Forelimb muscle (tissue), 1 donor: ENCODE measurements around the gene NPAS3. TPM values are rescaled to one million over a fixed set of nuclear protein-coding genes. Genes with fewer than 3 reads are reported as not detected.

Source experiments
- DNase-seq: peaks from one replicate; pipeline ENCODE4 v3.0.0-alpha.2; 2013; ENCODE audit warnings: low read depth
- polyA plus RNA-seq: library from polyadenylated mRNA; unstranded; fragments of 120-200 nt; gene quantifications from one replicate; pipeline ENCODE4 v1.2.1, GENCODE V29; 2013; ENCODE audit not compliant: insufficient read length

The NPAS3 gene
- polyA plus RNA-seq, 1 donor = 4.0 TPM

- DNase-seq = no peak
Observed at GRCh38 chr14:33675415-33676130, 736.9 kb downstream of the NPAS3 start.

GRCh38 chr14:33676135-33676566, 737.5 kb downstream of the NPAS3 start:
- no peak for DNase-seq

GRCh38 chr14:33676891-33677290, 738.2 kb downstream of the NPAS3 start:
- DNase-seq = no peak

GRCh38 chr14:33678005-33678404, 739.3 kb downstream of the NPAS3 start:
- no peak for DNase-seq

GRCh38 chr14:33679025-33679424, 740.3 kb downstream of the NPAS3 start:
- DNase-seq = no peak

- no peak for DNase-seq
Observed at GRCh38 chr14:33679461-33680225, 741.0 kb downstream of the NPAS3 start.

GRCh38 chr14:33680873-33681272, 742.2 kb downstream of the NPAS3 start:
- no peak for DNase-seq

GRCh38 chr14:33682760-33683159, 744.1 kb downstream of the NPAS3 start:
- no peak for DNase-seq

- no peak for DNase-seq
Observed at GRCh38 chr14:33685026-33685425, 746.3 kb downstream of the NPAS3 start.

GRCh38 chr14:33685698-33686097, 747.0 kb downstream of the NPAS3 start:
- no peak for DNase-seq

GRCh38 chr14:33686218-33686617, 747.5 kb downstream of the NPAS3 start:
- no peak for DNase-seq

- DNase-seq = no peak
Observed at GRCh38 chr14:33686856-33687255, 748.2 kb downstream of the NPAS3 start.

- no peak for DNase-seq
Observed at GRCh38 chr14:33689680-33690079, 751.0 kb downstream of the NPAS3 start.

- no peak for DNase-seq
Observed at GRCh38 chr14:33691907-33692306, 753.2 kb downstream of the NPAS3 start.

- no peak for DNase-seq
Observed at GRCh38 chr14:33692762-33693161, 754.1 kb downstream of the NPAS3 start.

GRCh38 chr14:33693237-33693636, 754.6 kb downstream of the NPAS3 start:
- no peak for DNase-seq

GRCh38 chr14:33696165-33696564, 757.5 kb downstream of the NPAS3 start:
- no peak for DNase-seq

GRCh38 chr14:33699300-33699983, 760.8 kb downstream of the NPAS3 start:
- no peak for DNase-seq

GRCh38 chr14:33700052-33700451, 761.4 kb downstream of the NPAS3 start:
- DNase-seq = no peak

GRCh38 chr14:33702293-33702692, 763.6 kb downstream of the NPAS3 start:
- no peak for DNase-seq

GRCh38 chr14:33704481-33704880, 765.8 kb downstream of the NPAS3 start:
- DNase-seq = no peak

- DNase-seq = no peak
Observed at GRCh38 chr14:33705490-33705889, 766.8 kb downstream of the NPAS3 start.

GRCh38 chr14:33707716-33708115, 769.0 kb downstream of the NPAS3 start:
- no peak for DNase-seq
